ENCODE data around the gene EPHA2.

EPHA2 gene

DNA sequence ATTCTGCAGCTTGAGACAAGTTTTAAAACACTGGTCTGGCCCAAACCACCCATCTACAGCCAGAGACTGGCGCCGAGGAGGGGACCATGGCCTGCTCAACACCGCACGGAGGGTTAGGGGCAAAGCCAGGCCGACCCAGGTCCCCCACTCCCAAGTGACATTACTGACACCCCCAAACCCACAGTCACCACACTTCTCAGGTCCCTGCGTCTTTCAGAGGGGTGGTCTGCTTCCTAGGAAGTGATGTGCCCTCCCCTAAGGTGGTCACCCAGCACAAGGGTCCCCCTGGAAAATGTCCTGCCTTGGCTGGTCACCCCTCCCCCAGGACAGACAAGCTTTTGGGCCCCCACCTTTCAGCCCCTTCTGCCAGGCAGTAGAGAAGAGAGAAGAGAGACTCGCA lies 20.8 kb upstream of the EPHA2 start:
- Histone ChIP-seq H4K20me1 (ENCODE audit: insufficient read depth) (no peaks in the 10 kb centered on the region), H3K79me2 (ENCODE audit: insufficient read depth, low read depth) (no peaks in the 10 kb centered on the region), H3K4me1 (ENCODE audit: low read depth, poor library complexity, severe bottlenecking) (peaks cover 7% of the 10 kb centered on the region), H3K36me3 (ENCODE audit: insufficient read depth) (no peaks in the 10 kb centered on the region), H3K4me2 (no peak overlapping the region), H3K27ac (no peak overlapping the region), H2AFZ (ENCODE audit: low read depth) (no peak overlapping the region), H3K9ac (no peak overlapping the region), H3K27me3 (ENCODE audit: insufficient read depth, low read depth) (no peaks in the 10 kb centered on the region), H3K4me3 (IDR thresholded peaks at IDR 0.05; ENCODE audit: insufficient read depth, low read depth, low read length) (no peak overlapping the region)
- TF ChIP-seq, protein P1, sequence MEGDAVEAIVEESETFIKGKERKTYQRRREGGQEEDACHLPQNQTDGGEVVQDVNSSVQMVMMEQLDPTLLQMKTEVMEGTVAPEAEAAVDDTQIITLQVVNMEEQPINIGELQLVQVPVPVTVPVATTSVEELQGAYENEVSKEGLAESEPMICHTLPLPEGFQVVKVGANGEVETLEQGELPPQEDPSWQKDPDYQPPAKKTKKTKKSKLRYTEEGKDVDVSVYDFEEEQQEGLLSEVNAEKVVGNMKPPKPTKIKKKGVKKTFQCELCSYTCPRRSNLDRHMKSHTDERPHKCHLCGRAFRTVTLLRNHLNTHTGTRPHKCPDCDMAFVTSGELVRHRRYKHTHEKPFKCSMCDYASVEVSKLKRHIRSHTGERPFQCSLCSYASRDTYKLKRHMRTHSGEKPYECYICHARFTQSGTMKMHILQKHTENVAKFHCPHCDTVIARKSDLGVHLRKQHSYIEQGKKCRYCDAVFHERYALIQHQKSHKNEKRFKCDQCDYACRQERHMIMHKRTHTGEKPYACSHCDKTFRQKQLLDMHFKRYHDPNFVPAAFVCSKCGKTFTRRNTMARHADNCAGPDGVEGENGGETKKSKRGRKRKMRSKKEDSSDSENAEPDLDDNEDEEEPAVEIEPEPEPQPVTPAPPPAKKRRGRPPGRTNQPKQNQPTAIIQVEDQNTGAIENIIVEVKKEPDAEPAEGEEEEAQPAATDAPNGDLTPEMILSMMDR (conservative IDR thresholded peaks at IDR 0.05; ENCODE audit: low read depth, low read length), result no peak

DNA sequence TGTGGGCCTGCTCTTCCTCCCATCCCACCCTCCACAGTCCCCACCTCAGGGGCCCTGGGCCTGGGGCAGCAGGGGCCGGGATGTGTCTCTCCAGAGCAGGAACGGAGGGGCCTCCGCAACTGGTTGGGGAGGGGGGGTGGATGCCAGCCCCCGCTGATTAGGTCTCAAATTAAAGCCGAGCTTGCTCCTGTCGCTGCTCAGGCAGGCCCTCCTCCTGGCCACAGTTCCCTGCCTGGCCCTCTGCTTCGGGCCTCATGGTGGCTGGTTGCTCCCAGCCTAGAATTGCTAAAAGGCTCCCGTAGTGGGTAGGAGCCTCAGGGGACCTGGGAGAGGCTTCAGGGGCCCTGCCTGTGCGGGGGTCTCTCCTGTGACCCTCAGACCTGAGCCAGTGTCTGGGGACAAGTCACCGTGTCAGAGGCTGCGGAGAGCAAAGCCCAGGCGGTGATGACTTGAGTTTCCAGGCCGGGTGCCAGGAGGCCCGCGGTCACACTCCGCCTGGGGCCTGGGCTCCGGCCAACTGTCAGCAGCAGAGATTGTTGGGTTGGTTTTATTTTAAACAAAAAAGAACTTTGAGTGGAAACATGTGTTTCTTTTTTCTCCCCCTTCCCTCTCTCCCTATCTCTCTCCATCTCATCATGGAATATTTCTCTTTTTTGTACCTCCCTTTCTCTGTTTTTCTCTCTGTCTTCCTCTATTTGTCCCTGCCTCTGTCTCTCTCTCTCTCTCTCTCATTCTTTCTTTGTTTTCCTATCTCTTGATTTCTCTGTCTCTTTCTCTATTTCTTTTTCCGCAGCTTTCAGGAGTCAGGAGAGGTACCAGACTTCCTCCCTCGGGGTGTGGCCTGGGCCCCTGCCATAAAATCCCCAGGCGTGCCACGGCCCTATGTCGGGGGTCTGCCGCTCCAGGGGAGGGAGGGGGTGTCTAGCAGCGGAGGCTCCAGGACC lies 20.0 kb upstream of the EPHA2 start:
- TF ChIP-seq, protein P1 (conservative IDR thresholded peaks at IDR 0.05; ENCODE audit: low read depth, low read length), result no peak
- H3K4me1 ChIP-seq (ENCODE audit: low read depth, poor library complexity, severe bottlenecking), result peaks cover 7% of the 10 kb centered on the region
- H3K27ac ChIP-seq, result no peak overlapping the region
- H3K36me3 ChIP-seq (ENCODE audit: insufficient read depth), result no peaks in the 10 kb centered on the region
- H2AFZ ChIP-seq (ENCODE audit: low read depth), result no peak overlapping the region
- no peaks in the 10 kb centered on the region for H3K79me2 ChIP-seq (ENCODE audit: insufficient read depth, low read depth)
- no peak overlapping the region for H3K4me3 ChIP-seq (IDR thresholded peaks at IDR 0.05; ENCODE audit: insufficient read depth, low read depth, low read length)
- no peak overlapping the region for H3K4me2 ChIP-seq
- H3K27me3 ChIP-seq (ENCODE audit: insufficient read depth, low read depth), result no peaks in the 10 kb centered on the region
- H4K20me1 ChIP-seq (ENCODE audit: insufficient read depth), result no peaks in the 10 kb centered on the region
- no peak overlapping the region for H3K9ac ChIP-seq

DNA sequence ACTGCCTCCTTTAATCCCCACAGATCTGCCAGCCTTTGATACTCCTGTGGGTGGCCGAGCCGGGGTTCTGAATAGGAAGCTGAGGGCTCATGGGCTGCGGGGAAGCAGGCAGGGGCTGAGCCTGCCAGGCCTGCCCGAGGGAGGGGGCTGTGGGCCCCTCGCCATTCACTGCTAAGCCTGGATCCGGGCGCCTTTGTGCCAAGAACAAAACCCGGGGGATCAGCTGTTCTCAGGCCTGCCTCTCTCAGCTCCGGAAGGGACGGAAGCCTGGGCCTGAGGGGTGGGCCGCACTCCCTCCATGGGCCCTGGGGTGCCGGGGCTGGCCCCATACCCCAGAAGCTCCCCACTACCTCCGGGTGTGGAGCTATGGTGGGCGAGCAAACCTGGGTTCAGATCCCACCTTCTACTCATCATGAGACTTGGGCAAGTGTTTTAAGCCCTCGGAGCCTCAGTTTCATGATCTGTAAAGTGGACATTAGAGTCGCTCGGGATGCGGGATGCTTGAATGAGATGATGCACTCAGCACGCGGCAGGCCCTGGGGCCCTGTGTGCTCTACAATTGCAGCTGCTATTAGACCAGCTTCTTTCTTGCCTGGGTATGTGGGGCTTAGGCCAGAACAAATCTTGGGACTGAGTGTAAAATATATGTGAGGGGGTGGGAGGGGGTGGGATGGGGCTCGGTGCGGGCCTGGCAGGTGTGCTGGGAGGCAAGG lies 19.2 kb upstream of the EPHA2 start:
- no peak overlapping the region for H3K27ac ChIP-seq

DNA sequence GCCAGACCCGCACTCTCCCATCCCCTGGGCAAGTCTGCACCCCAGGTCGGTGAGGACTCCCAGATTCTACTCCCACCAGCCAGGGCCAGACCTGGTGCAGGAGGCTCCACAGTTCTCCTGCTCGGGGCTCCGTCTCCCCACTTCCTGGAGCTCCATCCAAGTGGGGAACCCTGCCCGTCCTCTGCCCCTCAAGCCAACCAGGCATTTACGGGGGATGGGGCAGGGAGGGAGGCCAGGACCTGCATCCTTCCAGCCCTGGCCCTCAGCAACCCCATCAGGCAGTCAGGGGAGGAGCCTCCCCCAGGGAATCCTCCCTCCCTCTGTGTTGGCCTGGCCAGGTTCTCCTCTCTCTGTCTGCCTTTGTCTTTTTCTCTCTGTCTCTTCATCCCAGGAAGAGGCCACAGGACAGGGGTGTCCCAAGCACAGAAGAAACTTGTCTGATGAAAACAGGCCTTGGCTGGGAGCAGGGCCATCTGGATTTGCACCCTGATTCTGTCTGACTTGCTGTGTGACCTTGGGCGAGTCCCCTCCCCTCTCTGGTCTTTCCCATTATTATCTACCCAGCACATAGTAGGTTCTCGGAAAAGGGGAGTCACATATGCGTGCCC lies 18.5 kb upstream of the EPHA2 start:
- no peak overlapping the region for H3K27ac ChIP-seq
- no peak overlapping the region for H3K9ac ChIP-seq
- no peaks in the 10 kb centered on the region for H3K27me3 ChIP-seq (ENCODE audit: insufficient read depth, low read depth)
- H3K4me2 ChIP-seq, result no peak overlapping the region
- peaks cover 7% of the 10 kb centered on the region for H3K4me1 ChIP-seq (ENCODE audit: low read depth, poor library complexity, severe bottlenecking)
- TF ChIP-seq, protein P1 (conservative IDR thresholded peaks at IDR 0.05; ENCODE audit: low read depth, low read length), result no peak
- no peaks in the 10 kb centered on the region for H3K36me3 ChIP-seq (ENCODE audit: insufficient read depth)
- no peak overlapping the region for H3K4me3 ChIP-seq (IDR thresholded peaks at IDR 0.05; ENCODE audit: insufficient read depth, low read depth, low read length)
- H3K79me2 ChIP-seq (ENCODE audit: insufficient read depth, low read depth), result no peaks in the 10 kb centered on the region
- no peak overlapping the region for H2AFZ ChIP-seq (ENCODE audit: low read depth)
- H4K20me1 ChIP-seq (ENCODE audit: insufficient read depth), result no peaks in the 10 kb centered on the region

More for the DNA sequence above, 19.2 kb upstream of the EPHA2 start:
- Histone ChIP-seq H3K27me3 (ENCODE audit: insufficient read depth, low read depth) (no peaks in the 10 kb centered on the region), H3K4me2 (no peak overlapping the region), H3K4me1 (ENCODE audit: low read depth, poor library complexity, severe bottlenecking) (peaks cover 7% of the 10 kb centered on the region), H3K79me2 (ENCODE audit: insufficient read depth, low read depth) (no peaks in the 10 kb centered on the region), H4K20me1 (ENCODE audit: insufficient read depth) (no peaks in the 10 kb centered on the region), H3K36me3 (ENCODE audit: insufficient read depth) (no peaks in the 10 kb centered on the region), H3K4me3 (IDR thresholded peaks at IDR 0.05; ENCODE audit: insufficient read depth, low read depth, low read length) (no peak overlapping the region), H3K9ac (no peak overlapping the region), H2AFZ (ENCODE audit: low read depth) (no peak overlapping the region)
- TF ChIP-seq, protein P1 (conservative IDR thresholded peaks at IDR 0.05; ENCODE audit: low read depth, low read length), result no peak
